ENCODE measurements around the gene MAP4K3.

DNA sequence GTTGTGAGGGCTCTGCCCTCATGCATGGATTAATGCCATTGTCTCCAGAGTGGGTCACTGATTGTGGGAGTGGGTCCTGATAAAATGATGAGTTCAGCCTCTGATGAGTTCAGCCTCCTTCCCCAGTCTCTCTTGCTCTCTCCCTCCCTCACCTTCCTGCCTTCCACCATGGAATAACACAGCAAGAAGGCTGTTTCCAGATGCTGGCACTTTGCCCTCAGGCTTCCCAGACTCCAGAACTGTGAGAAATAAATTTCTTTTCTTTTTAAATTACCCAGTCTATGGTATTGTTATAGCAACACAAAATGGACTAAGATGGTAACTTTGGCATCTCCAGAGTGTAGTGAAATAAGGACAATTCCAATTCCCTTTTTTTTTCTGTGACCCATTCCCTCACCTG lies 47.1 kb upstream of the MAP4K3 start:
- TF ChIP-seq, protein P1, sequence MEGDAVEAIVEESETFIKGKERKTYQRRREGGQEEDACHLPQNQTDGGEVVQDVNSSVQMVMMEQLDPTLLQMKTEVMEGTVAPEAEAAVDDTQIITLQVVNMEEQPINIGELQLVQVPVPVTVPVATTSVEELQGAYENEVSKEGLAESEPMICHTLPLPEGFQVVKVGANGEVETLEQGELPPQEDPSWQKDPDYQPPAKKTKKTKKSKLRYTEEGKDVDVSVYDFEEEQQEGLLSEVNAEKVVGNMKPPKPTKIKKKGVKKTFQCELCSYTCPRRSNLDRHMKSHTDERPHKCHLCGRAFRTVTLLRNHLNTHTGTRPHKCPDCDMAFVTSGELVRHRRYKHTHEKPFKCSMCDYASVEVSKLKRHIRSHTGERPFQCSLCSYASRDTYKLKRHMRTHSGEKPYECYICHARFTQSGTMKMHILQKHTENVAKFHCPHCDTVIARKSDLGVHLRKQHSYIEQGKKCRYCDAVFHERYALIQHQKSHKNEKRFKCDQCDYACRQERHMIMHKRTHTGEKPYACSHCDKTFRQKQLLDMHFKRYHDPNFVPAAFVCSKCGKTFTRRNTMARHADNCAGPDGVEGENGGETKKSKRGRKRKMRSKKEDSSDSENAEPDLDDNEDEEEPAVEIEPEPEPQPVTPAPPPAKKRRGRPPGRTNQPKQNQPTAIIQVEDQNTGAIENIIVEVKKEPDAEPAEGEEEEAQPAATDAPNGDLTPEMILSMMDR (IDR thresholded peaks at IDR 0.05), result no peak
- TF ChIP-seq POLR2A (IDR thresholded peaks at IDR 0.05), result no peak
